HG03432 (cell line): Measurements from ENCODE around the gene TNFAIP8L3.

ENCODE experiments used
- ATAC-seq: cut with Tn5 transposase; IDR thresholded peaks from one replicate; pipeline ENCODE4 v1.9.1; 2021; ENCODE audit warnings: mild to moderate bottlenecking, moderate library complexity; ENCODE audit not compliant: unreplicated experiment

TNFAIP8L3 gene

GRCh38 chr15:51090753-51091152 lies 4.0 kb downstream of the TNFAIP8L3 start:
- no peak for ATAC-seq

- ATAC-seq, result no peak
Measured at GRCh38 chr15:51089699-51090453, 4.8 kb downstream of the TNFAIP8L3 start.

GRCh38 chr15:51089041-51089440 lies 5.7 kb downstream of the TNFAIP8L3 start:
- no peak for ATAC-seq

- no peak for ATAC-seq
Measured at GRCh38 chr15:51088585-51088984, 6.1 kb downstream of the TNFAIP8L3 start.

- no peak for ATAC-seq
Measured at GRCh38 chr15:51087513-51087912, 7.2 kb downstream of the TNFAIP8L3 start.

- no peak for ATAC-seq
Measured at GRCh38 chr15:51086409-51086808, 8.3 kb downstream of the TNFAIP8L3 start.

- ATAC-seq, result no peak
Measured at GRCh38 chr15:51085764-51086163, 8.9 kb downstream of the TNFAIP8L3 start.

- no peak for ATAC-seq
Measured at GRCh38 chr15:51083641-51084166, 11.0 kb downstream of the TNFAIP8L3 start.

GRCh38 chr15:51082246-51082645 lies 12.5 kb downstream of the TNFAIP8L3 start:
- ATAC-seq, result no peak

GRCh38 chr15:51080286-51080685 lies 14.4 kb downstream of the TNFAIP8L3 start:
- no peak for ATAC-seq

- ATAC-seq, result no peak
Measured at GRCh38 chr15:51079226-51079625, 15.5 kb downstream of the TNFAIP8L3 start.

- peak; percentile 49 for ATAC-seq
Measured at GRCh38 chr15:51077221-51078153, 17.2 kb downstream of the TNFAIP8L3 start.

GRCh38 chr15:51076524-51077220 lies 18.0 kb downstream of the TNFAIP8L3 start:
- no peak for ATAC-seq

GRCh38 chr15:51075826-51076523 lies 18.7 kb downstream of the TNFAIP8L3 start:
- no peak for ATAC-seq

- ATAC-seq, result no peak
Measured at GRCh38 chr15:51075364-51075763, 19.3 kb downstream of the TNFAIP8L3 start.

GRCh38 chr15:51074926-51075325 lies 19.8 kb downstream of the TNFAIP8L3 start:
- no peak for ATAC-seq

- ATAC-seq, result no peak
Measured at GRCh38 chr15:51071578-51071977, 23.1 kb downstream of the TNFAIP8L3 start.

- no peak for ATAC-seq
Measured at GRCh38 chr15:51069983-51070382, 24.7 kb downstream of the TNFAIP8L3 start.

- ATAC-seq, result no peak
Measured at GRCh38 chr15:51067510-51067909, 27.2 kb downstream of the TNFAIP8L3 start.

GRCh38 chr15:51065781-51066180 lies 28.9 kb downstream of the TNFAIP8L3 start:
- ATAC-seq, result no peak
